GM12878 (cell line): ENCODE data around the gene BEST2. TPM values are rescaled to one million over a fixed set of nuclear protein-coding genes. Genes with fewer than 3 reads are reported as not detected.

ENCODE experiments used
- BRCA1 ChIP-seq: IDR thresholded peaks from 2 replicates; pipeline ENCODE4 v1.6.1; 2011; ENCODE audit warnings: low read depth, low read length, improper control_type of control experiment
- CHD1 ChIP-seq: IDR thresholded peaks from 2 replicates; pipeline ENCODE4 v1.6.1; 2012; ENCODE audit warnings: low read depth, low read length, improper control_type of control experiment
- CHD2 ChIP-seq: IDR thresholded peaks from 2 replicates; pipeline ENCODE4 v1.6.1; 2011; ENCODE audit warnings: low read depth, low read length, improper control_type of control experiment, borderline replicate concordance
- CREM ChIP-seq: IDR thresholded peaks from 2 replicates; pipeline ENCODE4 v1.6.1; 2014; ENCODE audit warnings: antibody characterized with exemption, low read depth
- EGR1 ChIP-seq, 2 experiments: IDR thresholded peaks; 1 replicate in 1 of 2; 2 replicates in 1 of 2; pipeline ENCODE4 v1.6.1; 2011 to 2012; ENCODE audit warnings: low read depth in 2 of 2, low read length in 2 of 2, borderline replicate concordance in 1 of 2, mild to moderate bottlenecking in 1 of 2, moderate library complexity in 1 of 2
- GATAD2B ChIP-seq: fragments of 450-650 bp; conservative IDR thresholded peaks from 2 replicates; pipeline ENCODE4 v1.6.1; 2017; ENCODE audit warnings: low read depth, mild to moderate bottlenecking, moderate library complexity
- HDAC2 ChIP-seq: fragments of 200-600 bp; sonication (generic); IDR thresholded peaks from 2 replicates; pipeline ENCODE4 v1.6.1; 2017
- NFIC ChIP-seq: IDR thresholded peaks from 2 replicates; pipeline ENCODE4 v1.6.1; 2012; ENCODE audit warnings: low read depth, mild to moderate bottlenecking, inconsistent platforms, low read length, moderate library complexity
- PAX5 ChIP-seq: IDR thresholded peaks from 2 replicates; pipeline ENCODE4 v1.6.1; 2011; ENCODE audit warnings: low read depth, low read length, borderline replicate concordance
- POU2F2 ChIP-seq: IDR thresholded peaks from 3 replicates; pipeline ENCODE4 v1.6.1; 2011; ENCODE audit warnings: low read depth, mild to moderate bottlenecking, low read length, borderline replicate concordance
- RAD51 ChIP-seq: fragments of 450-650 bp; IDR thresholded peaks from 2 replicates; pipeline ENCODE4 v1.6.1; 2016; ENCODE audit warnings: moderate library complexity, mild to moderate bottlenecking, inconsistent platforms
- SIN3A ChIP-seq: IDR thresholded peaks from 2 replicates; pipeline ENCODE4 v1.6.1; 2012; ENCODE audit warnings: low read depth, low read length, improper control_type of control experiment
- SMAD5 ChIP-seq: IDR thresholded peaks from 2 replicates; pipeline ENCODE4 v1.6.1; 2016; ENCODE audit warnings: antibody characterized with exemption, low read depth
- SMARCA5 ChIP-seq: fragments of 450-650 bp; IDR thresholded peaks from 2 replicates; pipeline ENCODE4 v1.6.1; 2017; ENCODE audit warnings: mild to moderate bottlenecking
- SP1 ChIP-seq: IDR thresholded peaks from one replicate; pipeline ENCODE4 v1.6.1; 2011; ENCODE audit warnings: low read depth, low read length
- SREBF1 ChIP-seq: IDR thresholded peaks from 2 replicates; pipeline ENCODE4 v1.6.1; 2012; ENCODE audit warnings: mild to moderate bottlenecking, low read length
- STAT3 ChIP-seq: IDR thresholded peaks from 2 replicates; pipeline ENCODE4 v1.6.1; 2011; ENCODE audit warnings: low read depth, low read length, improper control_type of control experiment
- TARDBP ChIP-seq: IDR thresholded peaks from 2 replicates; pipeline ENCODE4 v1.6.1; 2016; ENCODE audit warnings: borderline replicate concordance
- TBL1XR1 ChIP-seq: IDR thresholded peaks from 2 replicates; pipeline ENCODE4 v1.6.1; 2012; ENCODE audit warnings: low read depth, low read length, improper control_type of control experiment
- ZSCAN29 ChIP-seq: fragments of 450-650 bp; IDR thresholded peaks from 2 replicates; pipeline ENCODE4 v1.6.1; 2017; ENCODE audit warnings: mild to moderate bottlenecking, moderate library complexity
- polyA plus RNA-seq, 11 experiments: library from polyadenylated mRNA; depleted of rRNA in 4 of 11; unstranded in 6 of 11; stranded (reverse) in 5 of 11; fragments of >200 nt; fragmentation: Nextera tagmentation in 4 of 11; fragmentation: Illumina TruSeq in 1 of 11; extraction: Ambion mirVana in 4 of 11; extraction: Trizol in 1 of 11; gene quantifications; 1 replicate in 1 of 11; 2 replicates in 10 of 11; pipeline versions ENCODE4 v1.2.1 to v1.2.3, GENCODE V29; 2011 to 2016; ENCODE audit warnings: inconsistent platforms in 2 of 11, missing spikeins in 2 of 11, low read depth in 1 of 11
- total RNA-seq, 4 experiments: library from RNA; depleted of rRNA in 3 of 4; stranded (reverse); fragments of >200 nt in 3 of 4; fragmentation: Illumina TruSeq in 1 of 4; extraction: Trizol in 1 of 4; gene quantifications; 2 replicates each; pipeline versions ENCODE4 v1.2.1 to v1.2.3, GENCODE V29; 2013 to 2021
- TF ChIP-seq, protein P1 (sequence below): fragments of 450-650 bp; IDR thresholded peaks from 2 replicates; pipeline ENCODE4 v1.6.1; 2016; ENCODE audit warnings: mild to moderate bottlenecking, moderate library complexity, borderline replicate concordance
- TF ChIP-seq, protein P2 (sequence below): fragments of 450-650 bp; IDR thresholded peaks from 2 replicates; pipeline ENCODE4 v1.6.1; 2017; ENCODE audit warnings: mild to moderate bottlenecking, low read depth, inconsistent platforms; ENCODE audit not compliant: poor library complexity, severe bottlenecking
- TF ChIP-seq, protein P3 (sequence below): IDR thresholded peaks from 2 replicates; pipeline ENCODE4 v1.6.1; 2012; ENCODE audit warnings: low read depth, low read length, improper control_type of control experiment
- TF ChIP-seq, protein P4 (sequence below): IDR thresholded peaks from 2 replicates; pipeline ENCODE4 v1.6.1; 2012; ENCODE audit warnings: low read depth, low read length, improper control_type of control experiment

BEST2 gene
- total and polyA plus RNA-seq, 10 of the 15 experiments (the other 5 are each of a cell fraction or from before 2014, with no cell fraction given), result not detected

DNA sequence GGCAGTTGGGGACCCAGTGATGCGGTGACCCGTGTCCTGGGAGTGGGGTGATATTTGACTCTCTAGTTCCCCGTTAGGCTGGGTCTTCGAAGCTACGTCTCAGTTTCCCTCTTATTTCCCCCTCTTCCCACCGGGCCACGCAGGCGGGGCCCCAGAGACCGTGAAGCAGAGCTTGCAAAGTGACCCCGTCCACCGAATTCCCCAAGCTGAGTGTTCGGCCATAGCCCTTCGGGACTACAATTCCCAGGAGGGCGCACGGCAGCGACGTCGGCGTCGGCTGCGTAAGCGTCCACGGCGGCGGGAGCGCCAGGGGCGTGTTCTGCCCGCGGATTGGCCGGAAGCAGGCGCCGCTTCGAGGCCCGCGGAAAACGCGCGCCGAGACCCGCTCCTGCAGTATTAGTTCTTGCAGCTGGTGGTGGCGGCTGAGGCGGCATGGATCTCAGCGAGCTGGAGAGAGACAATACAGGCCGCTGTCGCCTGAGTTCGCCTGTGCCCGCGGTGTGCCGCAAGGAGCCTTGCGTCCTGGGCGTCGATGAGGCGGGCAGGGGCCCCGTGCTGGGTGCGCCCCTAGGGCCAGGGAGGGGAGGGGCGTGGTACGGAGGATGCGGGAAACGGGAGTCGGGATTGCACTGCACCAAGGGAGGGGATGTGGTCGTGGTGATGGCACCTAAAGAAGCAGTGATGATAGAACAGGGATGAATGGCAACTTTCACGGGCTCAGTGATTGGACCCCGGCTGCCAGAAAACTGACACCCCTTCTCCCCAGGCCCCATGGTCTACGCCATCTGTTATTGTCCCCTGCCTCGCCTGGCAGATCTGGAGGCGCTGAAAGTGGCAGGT lies 54.9 kb downstream of the BEST2 start, which contains the start of gene RNASEH2A (continued):
- TF ChIP-seq, protein P1, sequence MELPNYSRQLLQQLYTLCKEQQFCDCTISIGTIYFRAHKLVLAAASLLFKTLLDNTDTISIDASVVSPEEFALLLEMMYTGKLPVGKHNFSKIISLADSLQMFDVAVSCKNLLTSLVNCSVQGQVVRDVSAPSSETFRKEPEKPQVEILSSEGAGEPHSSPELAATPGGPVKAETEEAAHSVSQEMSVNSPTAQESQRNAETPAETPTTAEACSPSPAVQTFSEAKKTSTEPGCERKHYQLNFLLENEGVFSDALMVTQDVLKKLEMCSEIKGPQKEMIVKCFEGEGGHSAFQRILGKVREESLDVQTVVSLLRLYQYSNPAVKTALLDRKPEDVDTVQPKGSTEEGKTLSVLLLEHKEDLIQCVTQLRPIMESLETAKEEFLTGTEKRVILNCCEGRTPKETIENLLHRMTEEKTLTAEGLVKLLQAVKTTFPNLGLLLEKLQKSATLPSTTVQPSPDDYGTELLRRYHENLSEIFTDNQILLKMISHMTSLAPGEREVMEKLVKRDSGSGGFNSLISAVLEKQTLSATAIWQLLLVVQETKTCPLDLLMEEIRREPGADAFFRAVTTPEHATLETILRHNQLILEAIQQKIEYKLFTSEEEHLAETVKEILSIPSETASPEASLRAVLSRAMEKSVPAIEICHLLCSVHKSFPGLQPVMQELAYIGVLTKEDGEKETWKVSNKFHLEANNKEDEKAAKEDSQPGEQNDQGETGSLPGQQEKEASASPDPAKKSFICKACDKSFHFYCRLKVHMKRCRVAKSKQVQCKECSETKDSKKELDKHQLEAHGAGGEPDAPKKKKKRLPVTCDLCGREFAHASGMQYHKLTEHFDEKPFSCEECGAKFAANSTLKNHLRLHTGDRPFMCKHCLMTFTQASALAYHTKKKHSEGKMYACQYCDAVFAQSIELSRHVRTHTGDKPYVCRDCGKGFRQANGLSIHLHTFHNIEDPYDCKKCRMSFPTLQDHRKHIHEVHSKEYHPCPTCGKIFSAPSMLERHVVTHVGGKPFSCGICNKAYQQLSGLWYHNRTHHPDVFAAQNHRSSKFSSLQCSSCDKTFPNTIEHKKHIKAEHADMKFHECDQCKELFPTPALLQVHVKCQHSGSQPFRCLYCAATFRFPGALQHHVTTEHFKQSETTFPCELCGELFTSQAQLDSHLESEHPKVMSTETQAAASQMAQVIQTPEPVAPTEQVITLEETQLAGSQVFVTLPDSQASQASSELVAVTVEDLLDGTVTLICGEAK, result no peak; the same call in 1 of the 2 replicates
- TF ChIP-seq GATAD2B, result no peak; the same call in 1 of the 2 replicates
- peak; percentile 54; the same call in 1 of the 2 replicates for TF ChIP-seq PAX5
- no peak for TF ChIP-seq BRCA1
- no peak for TF ChIP-seq RAD51
- TF ChIP-seq, protein P2, sequence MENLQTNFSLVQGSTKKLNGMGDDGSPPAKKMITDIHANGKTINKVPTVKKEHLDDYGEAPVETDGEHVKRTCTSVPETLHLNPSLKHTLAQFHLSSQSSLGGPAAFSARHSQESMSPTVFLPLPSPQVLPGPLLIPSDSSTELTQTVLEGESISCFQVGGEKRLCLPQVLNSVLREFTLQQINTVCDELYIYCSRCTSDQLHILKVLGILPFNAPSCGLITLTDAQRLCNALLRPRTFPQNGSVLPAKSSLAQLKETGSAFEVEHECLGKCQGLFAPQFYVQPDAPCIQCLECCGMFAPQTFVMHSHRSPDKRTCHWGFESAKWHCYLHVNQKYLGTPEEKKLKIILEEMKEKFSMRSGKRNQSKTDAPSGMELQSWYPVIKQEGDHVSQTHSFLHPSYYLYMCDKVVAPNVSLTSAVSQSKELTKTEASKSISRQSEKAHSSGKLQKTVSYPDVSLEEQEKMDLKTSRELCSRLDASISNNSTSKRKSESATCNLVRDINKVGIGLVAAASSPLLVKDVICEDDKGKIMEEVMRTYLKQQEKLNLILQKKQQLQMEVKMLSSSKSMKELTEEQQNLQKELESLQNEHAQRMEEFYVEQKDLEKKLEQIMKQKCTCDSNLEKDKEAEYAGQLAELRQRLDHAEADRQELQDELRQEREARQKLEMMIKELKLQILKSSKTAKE, result no peak
- peak; percentile 91; the same call in 1 of the 2 replicates for TF ChIP-seq SIN3A
- TF ChIP-seq CHD2, result peak; percentile 52; the same call in 1 of the 2 replicates
- peak; percentile 49; the same call in 1 of the 2 replicates for TF ChIP-seq TARDBP
- TF ChIP-seq, protein P3, sequence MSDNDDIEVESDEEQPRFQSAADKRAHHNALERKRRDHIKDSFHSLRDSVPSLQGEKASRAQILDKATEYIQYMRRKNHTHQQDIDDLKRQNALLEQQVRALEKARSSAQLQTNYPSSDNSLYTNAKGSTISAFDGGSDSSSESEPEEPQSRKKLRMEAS, result peak; percentile 88
- 0 out of 2 replicates have a peak, but pooled peaks have one; percentile 80 for TF ChIP-seq HDAC2
- no peak for TF ChIP-seq SMAD5
- TF ChIP-seq EGR1 (IDR thresholded peaks at IDR 0.05; ENCODE audit: borderline replicate concordance in 1 of 2, low read depth in 2 of 2, low read length in 2 of 2), result peak; percentile 65 to 100; a peak in 2 of 3 replicates
- TF ChIP-seq NFIC, result no peak
- no peak for TF ChIP-seq STAT3
- no peak; the same call in 1 of the 2 replicates for TF ChIP-seq SMARCA5
- peak; percentile 15; the same call in 1 of the 2 replicates for TF ChIP-seq SREBF1
- TF ChIP-seq, protein P4, sequence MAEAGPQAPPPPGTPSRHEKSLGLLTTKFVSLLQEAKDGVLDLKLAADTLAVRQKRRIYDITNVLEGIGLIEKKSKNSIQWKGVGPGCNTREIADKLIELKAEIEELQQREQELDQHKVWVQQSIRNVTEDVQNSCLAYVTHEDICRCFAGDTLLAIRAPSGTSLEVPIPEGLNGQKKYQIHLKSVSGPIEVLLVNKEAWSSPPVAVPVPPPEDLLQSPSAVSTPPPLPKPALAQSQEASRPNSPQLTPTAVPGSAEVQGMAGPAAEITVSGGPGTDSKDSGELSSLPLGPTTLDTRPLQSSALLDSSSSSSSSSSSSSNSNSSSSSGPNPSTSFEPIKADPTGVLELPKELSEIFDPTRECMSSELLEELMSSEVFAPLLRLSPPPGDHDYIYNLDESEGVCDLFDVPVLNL, result peak; percentile 88
- 0 out of 2 replicates have a peak, but pooled peaks have one; percentile 15 for TF ChIP-seq TBL1XR1
- TF ChIP-seq CREM, result peak; percentile 92
- peak; percentile 61 for TF ChIP-seq SP1
- no peak for TF ChIP-seq CHD1
- no peak for TF ChIP-seq ZSCAN29
- TF ChIP-seq POU2F2, result peak; percentile 24; the same call in 1 of the 3 replicates
